Stimulated activated naive B cell treated with anti-CD40 and anti-IgM and Interleukin-4, amounts not matched to agents 10 μg/mL and 1 μg/mL and 100 μg/mL, for 72 hours (primary cell): ENCODE results near the gene CSF3.
"Not testable (repeated sequence)": the region's sequence is repeated elsewhere in the genome, so short reads cannot be mapped to it uniquely, and the experiment has no call there.

ENCODE experiments used
- ATAC-seq, 2 donors: fragments of 150-1000 bp; cut with Tn5 transposase; replicated peaks; 2 replicates each; pipeline ENCODE4 v1.10.0; 2021; ENCODE audit warnings: moderate library complexity in 1 of 2
- DNase-seq: peaks from one replicate; pipeline ENCODE4 v3.0.0; 2021
- H3K27ac Mint-ChIP-seq: one replicate; pipeline ENCODE4 v1.8.0; 2022; ENCODE audit warnings: mild to moderate bottlenecking, mixed read lengths
- H3K27me3 Mint-ChIP-seq, 2 donors: one replicate each; pipeline ENCODE4 v1.8.0; 2022; ENCODE audit warnings: mixed read lengths in 2 of 2
- H3K36me3 Mint-ChIP-seq, 2 donors: one replicate each; pipeline ENCODE4 v1.8.0; 2022; ENCODE audit warnings: mixed read lengths in 2 of 2, mild to moderate bottlenecking in 1 of 2
- H3K4me1 Mint-ChIP-seq, 2 donors: one replicate each; pipeline ENCODE4 v1.8.0; 2022; ENCODE audit warnings: mixed read lengths in 2 of 2, mild to moderate bottlenecking in 1 of 2
- H3K4me3 Mint-ChIP-seq, 2 donors: one replicate each; pipeline ENCODE4 v1.8.0; 2022; ENCODE audit warnings: mild to moderate bottlenecking in 2 of 2, mixed read lengths in 2 of 2, moderate library complexity in 1 of 2
- H3K9me3 Mint-ChIP-seq, 2 donors: one replicate each; pipeline ENCODE4 v1.8.0; 2022; ENCODE audit warnings: mixed read lengths in 2 of 2, mild to moderate bottlenecking in 1 of 2

The CSF3 gene

DNA sequence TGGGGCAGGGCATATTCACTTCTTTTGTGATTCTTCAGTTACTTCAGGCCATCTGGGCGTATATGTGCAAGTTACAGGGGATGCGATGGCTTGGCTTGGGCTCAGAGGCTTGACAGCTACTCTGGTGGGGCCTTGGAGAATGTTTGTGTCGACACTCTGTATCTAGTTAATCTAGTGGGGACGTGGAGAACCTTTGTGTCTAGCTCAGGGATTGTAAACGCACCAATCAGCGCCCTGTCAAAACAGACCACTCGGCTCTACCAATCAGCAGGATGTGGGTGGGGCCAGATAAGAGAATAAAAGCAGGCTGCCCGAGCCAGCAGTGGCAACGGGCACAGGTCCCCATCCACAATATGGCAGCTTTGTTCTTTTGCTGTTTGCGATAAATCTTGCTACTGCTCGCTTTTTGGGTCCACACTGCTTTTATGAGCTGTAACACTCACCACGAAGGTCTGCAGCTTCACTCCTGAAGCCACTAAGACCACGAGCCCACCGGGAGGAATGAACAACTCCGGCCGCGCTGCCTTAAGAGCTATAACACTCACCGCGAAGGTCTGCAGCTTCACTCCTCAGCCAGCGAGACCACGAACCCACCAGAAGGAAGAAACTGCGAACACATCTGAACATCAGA, 3.1 kb upstream of the CSF3 start:
- H3K36me3 Mint-ChIP-seq, H3K27ac Mint-ChIP-seq, H3K4me1 Mint-ChIP-seq: not testable (repeated sequence)

DNA sequence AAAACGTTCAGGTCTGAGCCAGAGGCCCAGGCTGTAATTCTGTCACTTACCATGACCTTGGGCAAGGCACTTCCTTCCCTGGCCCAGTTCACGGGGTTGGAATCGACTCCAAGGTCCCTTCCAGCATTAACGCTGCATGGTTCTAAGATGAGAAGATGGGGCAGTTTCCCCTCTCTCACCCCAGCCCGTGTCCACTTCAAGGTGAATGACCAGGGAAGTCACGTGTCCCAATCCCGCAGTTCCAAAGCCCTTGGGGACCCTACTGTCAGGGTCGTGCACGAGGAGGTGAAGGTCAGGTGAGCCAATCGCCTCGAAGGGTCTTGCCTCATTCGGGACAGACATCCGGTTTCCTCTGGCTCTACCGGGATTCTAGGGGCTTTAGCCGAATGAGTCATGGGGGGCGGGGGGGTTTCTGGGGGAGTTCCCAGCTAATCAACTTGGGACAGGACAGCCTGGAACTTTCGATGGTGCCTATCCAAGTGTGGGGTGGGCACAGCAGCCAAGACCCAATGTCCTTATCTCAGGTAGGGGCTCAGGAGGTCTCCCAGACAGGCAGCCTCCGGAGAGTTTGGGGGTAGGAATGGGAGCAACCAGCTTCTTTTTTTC, 762 bp upstream of the CSF3 start:
- H3K4me1 Mint-ChIP-seq: peaks cover 5 to 7% of the 10 kb centered on the region in 2 donors
- no peaks in the 10 kb centered on the region for H3K9me3 Mint-ChIP-seq
- peaks cover 2 to 18% of the 10 kb centered on the region in 2 donors for H3K36me3 Mint-ChIP-seq
- ATAC-seq (no peak), DNase-seq (no peak)
- peaks cover 6 to 7% of the 10 kb centered on the region in 2 donors for H3K27me3 Mint-ChIP-seq
- H3K27ac Mint-ChIP-seq: no peak overlapping the region
- H3K4me3 Mint-ChIP-seq: no peak overlapping the region

More for the DNA sequence above, 3.1 kb upstream of the CSF3 start:
- not testable (repeated sequence) for DNase-seq, H3K27me3 Mint-ChIP-seq, ATAC-seq, H3K4me3 Mint-ChIP-seq, H3K9me3 Mint-ChIP-seq

DNA sequence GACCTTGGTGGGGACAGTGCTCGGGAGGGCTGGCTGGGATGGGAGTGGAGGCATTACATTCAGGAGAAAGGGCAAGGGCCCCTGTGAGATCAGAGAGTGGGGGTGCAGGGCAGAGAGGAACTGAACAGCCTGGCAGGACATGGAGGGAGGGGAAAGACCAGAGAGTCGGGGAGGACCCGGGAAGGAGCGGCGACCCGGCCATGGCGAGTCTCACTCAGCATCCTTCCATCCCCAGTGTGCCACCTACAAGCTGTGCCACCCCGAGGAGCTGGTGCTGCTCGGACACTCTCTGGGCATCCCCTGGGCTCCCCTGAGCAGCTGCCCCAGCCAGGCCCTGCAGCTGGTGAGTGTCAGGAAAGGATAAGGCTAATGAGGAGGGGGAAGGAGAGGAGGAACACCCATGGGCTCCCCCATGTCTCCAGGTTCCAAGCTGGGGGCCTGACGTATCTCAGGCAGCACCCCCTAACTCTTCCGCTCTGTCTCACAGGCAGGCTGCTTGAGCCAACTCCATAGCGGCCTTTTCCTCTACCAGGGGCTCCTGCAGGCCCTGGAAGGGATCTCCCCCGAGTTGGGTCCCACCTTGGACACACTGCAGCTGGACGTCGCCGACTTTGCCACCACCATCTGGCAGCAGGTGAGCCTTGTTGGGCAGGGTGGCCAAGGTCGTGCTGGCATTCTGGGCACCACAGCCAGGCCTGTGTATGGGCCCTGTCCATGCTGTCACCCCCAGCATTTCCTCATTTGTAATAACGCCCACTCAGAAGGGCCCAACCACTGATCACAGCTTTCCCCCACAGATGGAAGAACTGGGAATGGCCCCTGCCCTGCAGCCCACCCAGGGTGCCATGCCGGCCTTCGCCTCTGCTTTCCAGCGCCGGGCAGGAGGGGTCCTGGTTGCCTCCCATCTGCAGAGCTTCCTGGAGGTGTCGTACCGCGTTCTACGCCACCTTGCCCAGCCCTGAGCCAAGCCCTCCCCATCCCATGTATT, 1.1 kb downstream of the CSF3 start:
- no peak overlapping the region for H3K4me3 Mint-ChIP-seq
- peaks cover 14 to 32% of the 10 kb centered on the region in 2 donors for H3K36me3 Mint-ChIP-seq
- peak overlapping the region; percentile 25 for H3K27ac Mint-ChIP-seq
- no peaks in the 10 kb centered on the region for H3K9me3 Mint-ChIP-seq
- peaks cover 5 to 7% of the 10 kb centered on the region in 2 donors for H3K4me1 Mint-ChIP-seq
- peaks cover 6 to 7% of the 10 kb centered on the region in 2 donors for H3K27me3 Mint-ChIP-seq
- DNase-seq (no peak), ATAC-seq (no peak)

- no peak for DNase-seq
- ATAC-seq: no peak
- peaks cover 1 to 4% of the 10 kb centered on the region in 2 donors for H3K27me3 Mint-ChIP-seq
- peak overlapping the region; percentile 14 for H3K27ac Mint-ChIP-seq
- H3K4me1 Mint-ChIP-seq: peaks cover 5 to 7% of the 10 kb centered on the region in 2 donors
- no peak overlapping the region for H3K4me3 Mint-ChIP-seq
- peaks cover 21 to 41% of the 10 kb centered on the region in 2 donors for H3K36me3 Mint-ChIP-seq
- no peaks in the 10 kb centered on the region for H3K9me3 Mint-ChIP-seq
Observed at GRCh38 chr17:40017422-40018080, 2.3 kb downstream of the CSF3 start.

GRCh38 chr17:40018211-40019121, 3.2 kb downstream of the CSF3 start:
- no peak overlapping the region for H3K4me3 Mint-ChIP-seq
- ATAC-seq: no peak
- H3K36me3 Mint-ChIP-seq: peaks cover 21 to 41% of the 10 kb centered on the region in 2 donors
- no peak for DNase-seq
- no peaks in the 10 kb centered on the region for H3K9me3 Mint-ChIP-seq
- H3K27ac Mint-ChIP-seq: peak overlapping the region; percentile 67
- peaks cover 0 to 4% of the 10 kb centered on the region in 2 donors for H3K27me3 Mint-ChIP-seq
- peaks cover 5 to 6% of the 10 kb centered on the region in 2 donors for H3K4me1 Mint-ChIP-seq

GRCh38 chr17:40019140-40019991, 4.1 kb downstream of the CSF3 start:
- peak in 1 of 2 donors; percentile 34 for ATAC-seq
- H3K27me3 Mint-ChIP-seq: no peaks in the 10 kb centered on the region
- peak overlapping the region; percentile 67 for H3K27ac Mint-ChIP-seq
- H3K4me1 Mint-ChIP-seq: no peaks in the 10 kb centered on the region
- no peaks in the 10 kb centered on the region for H3K9me3 Mint-ChIP-seq
- no peak for DNase-seq
- H3K4me3 Mint-ChIP-seq: no peak overlapping the region
- peaks cover 26 to 47% of the 10 kb centered on the region in 2 donors for H3K36me3 Mint-ChIP-seq

GRCh38 chr17:40020146-40020545, 4.9 kb downstream of the CSF3 start:
- DNase-seq: no peak
- no peak overlapping the region for H3K4me3 Mint-ChIP-seq
- no peaks in the 10 kb centered on the region for H3K9me3 Mint-ChIP-seq
- ATAC-seq: no peak
- no peak overlapping the region for H3K27ac Mint-ChIP-seq
- no peaks in the 10 kb centered on the region for H3K4me1 Mint-ChIP-seq
- no peaks in the 10 kb centered on the region for H3K27me3 Mint-ChIP-seq
- H3K36me3 Mint-ChIP-seq: peaks cover 27 to 48% of the 10 kb centered on the region in 2 donors

DNA sequence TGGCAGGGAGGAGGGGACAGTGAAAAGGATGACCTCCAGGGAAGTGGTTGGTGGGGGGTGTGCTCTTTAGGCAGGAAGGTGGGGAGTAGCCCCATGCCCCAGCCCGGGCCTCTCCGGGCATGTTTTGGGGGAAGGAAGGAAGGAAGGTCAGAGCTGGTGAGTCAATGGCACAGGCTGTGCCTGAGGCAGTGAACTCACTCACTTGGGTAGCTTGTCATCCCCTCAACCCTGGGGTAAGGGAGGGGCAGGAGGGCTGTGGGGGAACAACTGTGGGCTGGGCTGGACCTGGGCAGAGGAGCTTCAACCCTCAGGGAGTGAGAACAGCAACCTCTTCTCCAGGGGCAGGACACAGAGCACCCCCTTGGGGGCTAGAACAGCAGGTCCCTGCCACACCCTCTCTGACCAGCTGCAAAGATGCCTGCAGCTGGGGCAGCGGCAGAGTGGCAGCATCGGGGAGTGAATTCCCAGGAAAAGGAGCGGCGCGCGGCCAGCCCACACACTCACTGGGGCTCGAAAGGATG, 6.3 kb downstream of the CSF3 start:
- peaks cover 41 to 61% of the 10 kb centered on the region in 2 donors for H3K36me3 Mint-ChIP-seq
- no peak for ATAC-seq
- no peak overlapping the region for H3K4me3 Mint-ChIP-seq
- no peak overlapping the region for H3K27ac Mint-ChIP-seq
- H3K27me3 Mint-ChIP-seq: no peaks in the 10 kb centered on the region
- peaks cover 0 to 2% of the 10 kb centered on the region in 2 donors for H3K4me1 Mint-ChIP-seq
- DNase-seq: no peak
- H3K9me3 Mint-ChIP-seq: no peaks in the 10 kb centered on the region

DNA sequence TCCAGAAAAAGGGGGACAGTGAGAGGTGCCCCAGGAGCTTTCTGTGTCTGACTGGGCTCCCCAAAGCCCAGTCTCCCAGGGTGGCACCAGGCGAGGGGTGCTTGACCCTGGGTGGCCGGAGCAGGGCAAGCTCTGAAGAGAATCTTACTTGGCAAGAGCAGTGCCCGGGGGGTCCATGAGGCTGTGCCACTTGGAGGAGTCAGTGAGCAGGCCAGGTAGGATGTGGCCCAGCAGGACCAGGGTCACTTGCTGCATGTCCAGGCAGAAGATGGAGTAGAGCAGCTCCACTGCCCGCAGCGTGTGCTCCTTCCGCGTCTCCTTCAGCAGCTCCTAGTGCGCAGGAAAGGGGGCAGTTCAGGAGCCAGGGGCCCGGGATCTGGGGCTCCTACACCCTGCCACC, 7.3 kb downstream of the CSF3 start:
- H3K4me1 Mint-ChIP-seq: peaks cover 6 to 7% of the 10 kb centered on the region in 2 donors
- peak overlapping the region; percentile 65 for H3K27ac Mint-ChIP-seq
- DNase-seq: no peak
- H3K27me3 Mint-ChIP-seq: no peaks in the 10 kb centered on the region
- H3K36me3 Mint-ChIP-seq: peaks cover 47 to 67% of the 10 kb centered on the region in 2 donors
- no peaks in the 10 kb centered on the region for H3K9me3 Mint-ChIP-seq
- no peak overlapping the region for H3K4me3 Mint-ChIP-seq
- no peak for ATAC-seq

DNA sequence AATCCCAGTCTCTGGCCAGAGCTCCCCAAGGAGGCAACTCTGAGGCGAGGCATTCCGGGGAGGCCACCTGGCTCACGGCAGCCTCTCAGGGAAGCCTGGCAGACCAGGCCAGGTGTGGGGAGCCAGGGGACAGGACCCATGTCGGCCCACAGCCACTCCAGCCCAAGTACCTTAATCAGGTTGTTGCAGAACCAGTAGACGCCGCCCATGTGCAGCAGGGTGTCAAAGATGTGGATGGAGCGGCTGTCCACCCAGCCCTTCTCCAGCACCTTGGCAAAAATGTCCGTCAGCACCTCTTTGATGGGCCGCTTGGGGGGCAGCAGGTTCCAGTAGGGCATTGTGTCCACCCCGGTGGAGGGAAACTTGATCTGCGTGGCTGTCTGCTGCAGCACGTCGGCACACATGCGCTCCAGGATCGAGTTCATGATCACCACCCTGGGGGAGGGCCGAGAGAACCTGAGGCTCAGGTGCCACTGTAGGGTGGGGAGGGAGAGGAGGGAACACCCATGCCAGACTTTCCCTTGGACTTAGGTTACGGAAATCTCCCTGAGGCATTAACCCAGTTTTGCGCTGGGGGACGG, 7.8 kb downstream of the CSF3 start:
- ATAC-seq: no peak
- no peaks in the 10 kb centered on the region for H3K27me3 Mint-ChIP-seq
- H3K36me3 Mint-ChIP-seq: peaks cover 47 to 67% of the 10 kb centered on the region in 2 donors
- no peak for DNase-seq
- no peak overlapping the region for H3K4me3 Mint-ChIP-seq
- no peaks in the 10 kb centered on the region for H3K9me3 Mint-ChIP-seq
- peaks cover 6 to 7% of the 10 kb centered on the region in 2 donors for H3K4me1 Mint-ChIP-seq
- H3K27ac Mint-ChIP-seq: peak overlapping the region; percentile 65

DNA sequence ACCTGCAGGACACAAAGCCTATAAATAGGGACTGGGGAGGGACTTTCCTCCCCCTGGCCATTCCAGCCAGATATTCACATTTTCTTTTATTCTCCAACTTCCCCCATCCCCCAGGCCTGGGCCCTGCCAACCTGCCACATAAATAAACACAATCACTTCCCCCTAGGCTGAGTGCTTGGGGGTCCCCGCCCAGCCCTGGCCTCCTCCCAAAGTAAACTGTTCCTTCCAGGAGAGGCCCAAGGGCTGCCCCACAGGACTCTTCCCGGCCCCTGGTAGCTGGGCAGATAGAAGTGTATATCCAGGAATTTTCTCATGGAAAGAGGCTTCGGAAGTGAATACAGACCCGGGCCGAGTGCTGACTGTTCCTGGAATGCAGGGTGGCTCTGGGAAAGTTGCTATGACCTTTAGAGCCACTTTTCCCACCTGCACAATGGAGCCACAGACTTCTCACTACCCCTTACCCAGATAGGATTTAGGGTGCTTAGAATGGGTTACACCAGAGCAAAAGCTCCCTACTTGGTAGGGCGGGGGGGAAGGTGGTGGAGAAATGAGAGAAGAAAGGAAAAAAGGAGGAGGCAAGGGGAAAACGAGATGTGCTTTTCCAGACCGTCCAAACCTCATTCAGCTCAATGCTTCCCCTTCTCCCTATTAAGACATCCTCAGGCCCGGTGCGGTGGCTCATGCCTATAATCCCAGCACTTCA, 8.5 kb downstream of the CSF3 start:
- peaks cover 49 to 66% of the 10 kb centered on the region in 2 donors for H3K36me3 Mint-ChIP-seq
- no peaks in the 10 kb centered on the region for H3K9me3 Mint-ChIP-seq
- H3K4me3 Mint-ChIP-seq: no peak overlapping the region
- H3K27ac Mint-ChIP-seq: peak overlapping the region; percentile 76
- DNase-seq (no peak), ATAC-seq (no peak)
- H3K27me3 Mint-ChIP-seq: no peaks in the 10 kb centered on the region
- H3K4me1 Mint-ChIP-seq: peaks cover 6 to 7% of the 10 kb centered on the region in 2 donors

DNA sequence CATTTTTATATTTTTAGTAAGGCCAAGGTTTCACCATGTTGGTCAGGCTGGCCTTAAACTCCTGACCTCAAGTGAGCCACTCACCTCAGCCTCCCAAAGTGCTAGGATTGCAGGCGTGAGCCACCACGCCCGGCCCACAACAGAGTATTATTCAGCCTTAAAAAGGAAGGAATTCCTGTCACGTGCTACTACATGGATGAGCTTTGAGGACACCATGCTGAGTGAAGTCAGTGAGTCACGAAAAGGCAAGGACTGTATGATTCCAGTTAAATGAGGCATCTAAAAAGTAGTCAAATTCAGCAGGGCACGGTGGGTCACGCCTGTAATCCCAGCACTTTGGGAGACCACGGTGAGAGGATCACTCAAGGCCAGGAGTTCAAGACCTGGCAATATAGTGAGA, 9.7 kb downstream of the CSF3 start:
- H3K9me3 Mint-ChIP-seq: no peaks in the 10 kb centered on the region
- no peak overlapping the region for H3K4me3 Mint-ChIP-seq
- H3K36me3 Mint-ChIP-seq: peaks cover 55 to 67% of the 10 kb centered on the region in 2 donors
- no peaks in the 10 kb centered on the region for H3K27me3 Mint-ChIP-seq
- peaks cover 6 to 7% of the 10 kb centered on the region in 2 donors for H3K4me1 Mint-ChIP-seq
- no peak for DNase-seq
- ATAC-seq: no peak
- H3K27ac Mint-ChIP-seq: peak overlapping the region; percentile 48
